ENCODE data around the gene APOA4. TPM values are rescaled to one million over a fixed set of nuclear protein-coding genes. Genes with fewer than 3 reads are reported as not detected.

APOA4 gene
- polyA plus RNA-seq, 2 of the 4 experiments (the other 2 are of a cell fraction): not detected

DNA sequence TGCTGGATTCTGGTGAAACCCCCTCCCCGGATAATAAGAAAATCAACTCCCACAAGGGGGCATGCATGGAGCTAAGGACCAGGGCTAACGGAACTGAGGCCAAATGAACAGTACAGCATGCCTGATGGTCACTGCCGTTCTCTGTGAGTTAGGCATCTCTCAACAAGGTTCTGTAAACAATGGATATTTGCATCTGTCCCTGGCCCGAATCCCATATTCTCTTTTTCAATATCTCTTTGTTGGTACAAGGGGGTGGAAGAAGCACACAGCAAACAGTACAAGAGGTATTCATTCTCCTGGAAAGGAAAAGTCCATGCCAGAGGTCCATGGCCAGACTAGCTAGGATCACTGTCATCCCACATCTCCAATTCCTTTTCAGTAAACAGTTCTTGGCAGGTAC lies 46.5 kb upstream of the APOA4 start:
- 72% methylated on average over 4 of the region's 4 CpGs for WGBS (ENCODE audit: missing lambda C conversion rate)
- DNase-seq (ENCODE audit: low read depth in 1 of 2, low spot score in 1 of 2): no peak
- ChIA-PET POLR2A (no interaction called here), CTCF (interaction anchor here (0.5 kb wide), 1 partner anchor 217 kb away, joined by 4 read pairs; no protein-coding TSS in a partner anchor)
- no peak for TF ChIP-seq BHLHE40 (IDR thresholded peaks at IDR 0.05; ENCODE audit: low read depth, low read length)
- no peak for TF ChIP-seq ESRRA (IDR thresholded peaks at IDR 0.05; ENCODE audit: borderline replicate concordance, low read length)
- no peak for TF ChIP-seq HDAC2 (IDR thresholded peaks at IDR 0.05)
- TF ChIP-seq RARB (CRISPR knock-in tag; IDR thresholded peaks at IDR 0.05): no peak
- no peak for TF ChIP-seq FOSL2 (IDR thresholded peaks at IDR 0.05)
- TF ChIP-seq FOSL2 (CRISPR knock-in tag; IDR thresholded peaks at IDR 0.05): no peak
- no peak for TF ChIP-seq TFCP2L1 (CRISPR knock-in tag; IDR thresholded peaks at IDR 0.05)
- TF ChIP-seq HEYL (CRISPR knock-in tag; IDR thresholded peaks at IDR 0.05): no peak
- TF ChIP-seq POLR2AphosphoS2 (conservative IDR thresholded peaks at IDR 0.05; ENCODE audit: low read length): no peak
- no peak for TF ChIP-seq NPAS2 (CRISPR knock-in tag; IDR thresholded peaks at IDR 0.05; ENCODE audit: borderline replicate concordance)
- TF ChIP-seq SREBF2 (IDR thresholded peaks at IDR 0.05): no peak
- TF ChIP-seq RCOR1 (IDR thresholded peaks at IDR 0.05; ENCODE audit: low read depth, low read length): no peak
- no peak for TF ChIP-seq FOSB (CRISPR knock-in tag; IDR thresholded peaks at IDR 0.05)
- TF ChIP-seq, protein P1, sequence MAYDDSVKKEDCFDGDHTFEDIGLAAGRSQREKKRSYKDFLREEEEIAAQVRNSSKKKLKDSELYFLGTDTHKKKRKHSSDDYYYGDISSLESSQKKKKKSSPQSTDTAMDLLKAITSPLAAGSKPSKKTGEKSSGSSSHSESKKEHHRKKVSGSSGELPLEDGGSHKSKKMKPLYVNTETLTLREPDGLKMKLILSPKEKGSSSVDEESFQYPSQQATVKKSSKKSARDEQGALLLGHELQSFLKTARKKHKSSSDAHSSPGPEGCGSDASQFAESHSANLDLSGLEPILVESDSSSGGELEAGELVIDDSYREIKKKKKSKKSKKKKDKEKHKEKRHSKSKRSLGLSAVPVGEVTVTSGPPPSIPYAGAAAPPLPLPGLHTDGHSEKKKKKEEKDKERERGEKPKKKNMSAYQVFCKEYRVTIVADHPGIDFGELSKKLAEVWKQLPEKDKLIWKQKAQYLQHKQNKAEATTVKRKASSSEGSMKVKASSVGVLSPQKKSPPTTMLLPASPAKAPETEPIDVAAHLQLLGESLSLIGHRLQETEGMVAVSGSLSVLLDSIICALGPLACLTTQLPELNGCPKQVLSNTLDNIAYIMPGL (CRISPR knock-in tag; IDR thresholded peaks at IDR 0.05; ENCODE audit: borderline replicate concordance): no peak
- TF ChIP-seq RFX5 (IDR thresholded peaks at IDR 0.05): no peak
- TF ChIP-seq GATA3 (IDR thresholded peaks at IDR 0.05; ENCODE audit: borderline replicate concordance): no peak
- TF ChIP-seq NFE2L2 (conservative IDR thresholded peaks at IDR 0.05; ENCODE audit: low read length): no peak
- no peak for TF ChIP-seq PHF8 (IDR thresholded peaks at IDR 0.05; ENCODE audit: borderline replicate concordance, low read depth)
- TF ChIP-seq CEBPB (IDR thresholded peaks at IDR 0.05): no peak
- TF ChIP-seq HOXB5 (CRISPR knock-in tag; IDR thresholded peaks at IDR 0.05): no peak
- no peak for TF ChIP-seq RAD21 (conservative IDR thresholded peaks at IDR 0.05 in 1 of 2, IDR thresholded peaks at IDR 0.05 in 1 of 2)
- Histone ChIP-seq H3K4me2 (no peak overlapping the region), H3K4me1 (no peaks in the 10 kb centered on the region), H3K9me3 (no peaks in the 10 kb centered on the region), H3K27ac (no peak overlapping the region), H3K4me3 (no peak overlapping the region)
- FAIRE-seq: no peak
- ATAC-seq: no peak

DNA sequence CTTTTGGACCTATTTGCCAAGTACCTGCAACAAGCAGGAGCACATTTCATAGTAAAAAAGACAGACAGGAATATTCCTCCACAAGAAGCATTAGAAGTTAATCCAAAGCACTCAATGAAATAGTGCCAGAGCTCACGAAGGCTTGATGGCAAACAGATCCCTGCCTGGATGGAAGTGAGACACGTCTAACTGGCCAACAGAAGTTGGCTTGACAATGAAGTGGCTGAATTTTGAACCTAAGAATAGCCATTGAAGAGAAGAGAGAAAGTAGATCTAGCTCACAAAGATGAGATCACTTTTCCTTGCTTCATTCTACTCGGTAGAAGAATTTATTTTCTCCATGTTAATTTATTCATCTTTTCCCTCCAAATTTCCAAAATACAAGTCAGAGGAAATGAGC lies 45.0 kb upstream of the APOA4 start:
- Histone ChIP-seq H3K4me2 (no peak overlapping the region), H3K27ac (no peak overlapping the region), H3K4me1 (no peaks in the 10 kb centered on the region), H3K4me3 (no peak overlapping the region), H3K9me3 (no peaks in the 10 kb centered on the region)
- DNase-seq (ENCODE audit: low read depth in 1 of 2, low spot score in 1 of 2): no peak
- ChIA-PET POLR2A (no interaction called here), CTCF (interaction anchor here (1.4 to 1.9 kb wide), 2 partner anchors 14 to 238 kb away, joined by 4 to 7 read pairs; no protein-coding TSS in a partner anchor)
- WGBS (ENCODE audit: missing lambda C conversion rate): 94% methylated on average over 3 of the region's 3 CpGs
- no peak for ATAC-seq
- FAIRE-seq: no peak
- TF ChIP-seq ZNF302 (CRISPR knock-in tag; IDR thresholded peaks at IDR 0.05) (no peak), KDM5A (IDR thresholded peaks at IDR 0.05) (no peak), RFX5 (IDR thresholded peaks at IDR 0.05) (no peak), TP53 (CRISPR knock-in tag; IDR thresholded peaks at IDR 0.05) (no peak), ESRRA (IDR thresholded peaks at IDR 0.05; ENCODE audit: borderline replicate concordance, low read length) (no peak), GATA3 (IDR thresholded peaks at IDR 0.05; ENCODE audit: borderline replicate concordance) (no peak), NR3C1 (IDR thresholded peaks at IDR 0.05) (no peak), ZFP36 (IDR thresholded peaks at IDR 0.05; ENCODE audit: borderline replicate concordance, partially characterized antibody) (no peak), JUN (IDR thresholded peaks at IDR 0.05) (no peak), FOXS1 (CRISPR knock-in tag; IDR thresholded peaks at IDR 0.05) (no peak), KDM1A (IDR thresholded peaks at IDR 0.05; ENCODE audit: low read depth) (no peak), JUNB (IDR thresholded peaks at IDR 0.05) (no peak)
- TF ChIP-seq, protein P2, sequence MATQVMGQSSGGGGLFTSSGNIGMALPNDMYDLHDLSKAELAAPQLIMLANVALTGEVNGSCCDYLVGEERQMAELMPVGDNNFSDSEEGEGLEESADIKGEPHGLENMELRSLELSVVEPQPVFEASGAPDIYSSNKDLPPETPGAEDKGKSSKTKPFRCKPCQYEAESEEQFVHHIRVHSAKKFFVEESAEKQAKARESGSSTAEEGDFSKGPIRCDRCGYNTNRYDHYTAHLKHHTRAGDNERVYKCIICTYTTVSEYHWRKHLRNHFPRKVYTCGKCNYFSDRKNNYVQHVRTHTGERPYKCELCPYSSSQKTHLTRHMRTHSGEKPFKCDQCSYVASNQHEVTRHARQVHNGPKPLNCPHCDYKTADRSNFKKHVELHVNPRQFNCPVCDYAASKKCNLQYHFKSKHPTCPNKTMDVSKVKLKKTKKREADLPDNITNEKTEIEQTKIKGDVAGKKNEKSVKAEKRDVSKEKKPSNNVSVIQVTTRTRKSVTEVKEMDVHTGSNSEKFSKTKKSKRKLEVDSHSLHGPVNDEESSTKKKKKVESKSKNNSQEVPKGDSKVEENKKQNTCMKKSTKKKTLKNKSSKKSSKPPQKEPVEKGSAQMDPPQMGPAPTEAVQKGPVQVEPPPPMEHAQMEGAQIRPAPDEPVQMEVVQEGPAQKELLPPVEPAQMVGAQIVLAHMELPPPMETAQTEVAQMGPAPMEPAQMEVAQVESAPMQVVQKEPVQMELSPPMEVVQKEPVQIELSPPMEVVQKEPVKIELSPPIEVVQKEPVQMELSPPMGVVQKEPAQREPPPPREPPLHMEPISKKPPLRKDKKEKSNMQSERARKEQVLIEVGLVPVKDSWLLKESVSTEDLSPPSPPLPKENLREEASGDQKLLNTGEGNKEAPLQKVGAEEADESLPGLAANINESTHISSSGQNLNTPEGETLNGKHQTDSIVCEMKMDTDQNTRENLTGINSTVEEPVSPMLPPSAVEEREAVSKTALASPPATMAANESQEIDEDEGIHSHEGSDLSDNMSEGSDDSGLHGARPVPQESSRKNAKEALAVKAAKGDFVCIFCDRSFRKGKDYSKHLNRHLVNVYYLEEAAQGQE (IDR thresholded peaks at IDR 0.05): no peak
- TF ChIP-seq, protein P3, sequence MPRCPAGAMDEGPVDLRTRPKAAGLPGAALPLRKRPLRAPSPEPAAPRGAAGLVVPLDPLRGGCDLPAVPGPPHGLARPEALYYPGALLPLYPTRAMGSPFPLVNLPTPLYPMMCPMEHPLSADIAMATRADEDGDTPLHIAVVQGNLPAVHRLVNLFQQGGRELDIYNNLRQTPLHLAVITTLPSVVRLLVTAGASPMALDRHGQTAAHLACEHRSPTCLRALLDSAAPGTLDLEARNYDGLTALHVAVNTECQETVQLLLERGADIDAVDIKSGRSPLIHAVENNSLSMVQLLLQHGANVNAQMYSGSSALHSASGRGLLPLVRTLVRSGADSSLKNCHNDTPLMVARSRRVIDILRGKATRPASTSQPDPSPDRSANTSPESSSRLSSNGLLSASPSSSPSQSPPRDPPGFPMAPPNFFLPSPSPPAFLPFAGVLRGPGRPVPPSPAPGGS (IDR thresholded peaks at IDR 0.05): no peak
